Endothelial cell of umbilical vein (primary cell): Measurements from ENCODE around the gene JTB.

Experiments
- EZH2 ChIP-seq: IDR thresholded peaks from 2 replicates; pipeline ENCODE4 v1.6.1; 2012; ENCODE audit warnings: borderline replicate concordance, low read depth, mild to moderate bottlenecking, moderate library complexity, low read length, inconsistent platforms; ENCODE audit not compliant: severe bottlenecking
- FOS ChIP-seq: IDR thresholded peaks from 2 replicates; pipeline ENCODE4 v1.6.1; 2011; ENCODE audit warnings: mild to moderate bottlenecking, low read length, moderate library complexity, borderline replicate concordance; ENCODE audit not compliant: insufficient read depth
- GATA2 ChIP-seq: IDR thresholded peaks from 2 replicates; pipeline ENCODE4 v1.7.0; 2011; ENCODE audit warnings: low read depth, mild to moderate bottlenecking, moderate library complexity, mixed read lengths, low read length; ENCODE audit not compliant: insufficient read length, insufficient read depth
- JUN ChIP-seq: IDR thresholded peaks from 2 replicates; pipeline ENCODE4 v1.6.1; 2011; ENCODE audit warnings: borderline replicate concordance, low read depth; ENCODE audit not compliant: insufficient read length, insufficient read depth
- MAX ChIP-seq: IDR thresholded peaks from 2 replicates; pipeline ENCODE4 v1.6.1; 2011; ENCODE audit not compliant: insufficient read depth, insufficient read length
- POLR2A ChIP-seq: IDR thresholded peaks from 2 replicates; pipeline ENCODE4 v1.6.1; 2012; ENCODE audit warnings: low read depth, mild to moderate bottlenecking, control low read depth, low read length
- POLR2AphosphoS5 ChIP-seq: IDR thresholded peaks from 2 replicates; pipeline ENCODE4 v1.6.1; 2012; ENCODE audit warnings: low read depth, mild to moderate bottlenecking, control low read depth, low read length, moderate library complexity; ENCODE audit not compliant: insufficient read depth
- TF ChIP-seq, protein P1 (sequence below), 2 donors: IDR thresholded peaks; 1 replicate in 1 of 2; 2 replicates in 1 of 2; pipeline ENCODE4 v1.5.1; 2011; ENCODE audit warnings: low read length in 2 of 2, mild to moderate bottlenecking in 2 of 2, moderate library complexity in 2 of 2, control low read depth in 1 of 2, inconsistent platforms in 1 of 2, low read depth in 1 of 2; ENCODE audit not compliant: insufficient read depth in 1 of 2; ENCODE audit errors: extremely low read depth in 1 of 2

- TF ChIP-seq POLR2A (no peak), MAX (no peak), JUN (no peak), POLR2AphosphoS5 (no peak), EZH2 (no peak), FOS (no peak), GATA2 (no peak)
- TF ChIP-seq, protein P1, sequence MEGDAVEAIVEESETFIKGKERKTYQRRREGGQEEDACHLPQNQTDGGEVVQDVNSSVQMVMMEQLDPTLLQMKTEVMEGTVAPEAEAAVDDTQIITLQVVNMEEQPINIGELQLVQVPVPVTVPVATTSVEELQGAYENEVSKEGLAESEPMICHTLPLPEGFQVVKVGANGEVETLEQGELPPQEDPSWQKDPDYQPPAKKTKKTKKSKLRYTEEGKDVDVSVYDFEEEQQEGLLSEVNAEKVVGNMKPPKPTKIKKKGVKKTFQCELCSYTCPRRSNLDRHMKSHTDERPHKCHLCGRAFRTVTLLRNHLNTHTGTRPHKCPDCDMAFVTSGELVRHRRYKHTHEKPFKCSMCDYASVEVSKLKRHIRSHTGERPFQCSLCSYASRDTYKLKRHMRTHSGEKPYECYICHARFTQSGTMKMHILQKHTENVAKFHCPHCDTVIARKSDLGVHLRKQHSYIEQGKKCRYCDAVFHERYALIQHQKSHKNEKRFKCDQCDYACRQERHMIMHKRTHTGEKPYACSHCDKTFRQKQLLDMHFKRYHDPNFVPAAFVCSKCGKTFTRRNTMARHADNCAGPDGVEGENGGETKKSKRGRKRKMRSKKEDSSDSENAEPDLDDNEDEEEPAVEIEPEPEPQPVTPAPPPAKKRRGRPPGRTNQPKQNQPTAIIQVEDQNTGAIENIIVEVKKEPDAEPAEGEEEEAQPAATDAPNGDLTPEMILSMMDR (IDR thresholded peaks at IDR 0.05; ENCODE audit: extremely low read depth in 1 of 2, insufficient read depth in 1 of 2, low read depth in 1 of 2, low read length in 2 of 2): no peak
Measured at GRCh38 chr1:153933955-153934354, 43.5 kb downstream of the JTB start.
